Kidney epithelial cell (primary cell): ENCODE measurements around the gene EVX1. TPM values are rescaled to one million over a fixed set of nuclear protein-coding genes. Genes with fewer than 3 reads are reported as not detected.

ENCODE experiments used
- DNase-seq: peaks from one replicate; pipeline ENCODE4 v3.0.0-alpha.2; 2010; ENCODE audit warnings: low read depth
- H3K27me3 ChIP-seq: 2 replicates; pipeline ENCODE4 v1.6.0; 2011; ENCODE audit warnings: low read length; ENCODE audit not compliant: control insufficient read depth, insufficient read depth
- H3K36me3 ChIP-seq: 2 replicates; pipeline ENCODE4 v1.5.1; 2011; ENCODE audit warnings: low read length; ENCODE audit not compliant: control insufficient read depth, insufficient read depth
- H3K4me3 ChIP-seq: 2 replicates; pipeline ENCODE4 v1.5.1; 2011; ENCODE audit warnings: low read depth, mild to moderate bottlenecking, control low read depth, low read length
- CTCF ChIP-seq: IDR thresholded peaks from 2 replicates; pipeline ENCODE4 v1.5.1; 2011; ENCODE audit warnings: mild to moderate bottlenecking, moderate library complexity, low read length, control low read depth, inconsistent platforms; ENCODE audit not compliant: insufficient read depth, poor library complexity, severe bottlenecking
- total RNA-seq: library from RNA; depleted of rRNA; stranded (reverse); fragments of >200 nt; gene quantifications from 2 replicates; pipeline ENCODE4 v1.2.3, GENCODE V29; 2015

The EVX1 gene
- total RNA-seq, 1 donor from 2014 or later, result not detected

- Histone ChIP-seq H3K27me3 (peaks cover 82% of the 10 kb centered on the region), H3K36me3 (no peaks in the 10 kb centered on the region), H3K4me3 (no peak overlapping the region)
- DNase-seq, result no peak
- no peak for TF ChIP-seq CTCF
Observed at GRCh38 chr7:27200761-27201579, 41.6 kb upstream of the EVX1 start.

- Histone ChIP-seq H3K36me3 (no peaks in the 10 kb centered on the region), H3K4me3 (no peak overlapping the region), H3K27me3 (peaks cover 87% of the 10 kb centered on the region)
- TF ChIP-seq CTCF, result no peak
- no peak for DNase-seq
Observed at GRCh38 chr7:27201580-27202017, 41.0 kb upstream of the EVX1 start.

- Histone ChIP-seq H3K4me3 (no peak overlapping the region), H3K36me3 (no peaks in the 10 kb centered on the region), H3K27me3 (peaks cover 87% of the 10 kb centered on the region)
- no peak for TF ChIP-seq CTCF
- DNase-seq, result no peak
Observed at GRCh38 chr7:27202018-27202861, 40.4 kb upstream of the EVX1 start.

GRCh38 chr7:27202862-27203134 lies 39.8 kb upstream of the EVX1 start:
- no peak for TF ChIP-seq CTCF
- DNase-seq, result no peak
- H3K36me3 ChIP-seq, result no peaks in the 10 kb centered on the region
- H3K4me3 ChIP-seq, result no peak overlapping the region
- H3K27me3 ChIP-seq, result peaks cover 85% of the 10 kb centered on the region

- no peak for TF ChIP-seq CTCF
- DNase-seq, result no peak
- Histone ChIP-seq H3K27me3 (peaks cover 85% of the 10 kb centered on the region), H3K4me3 (no peak overlapping the region), H3K36me3 (no peaks in the 10 kb centered on the region)
Observed at GRCh38 chr7:27203365-27203953, 39.1 kb upstream of the EVX1 start.
